Neural cell (in vitro differentiated cells): ENCODE data around the gene THYN1. TPM values are rescaled to one million over a fixed set of nuclear protein-coding genes. Genes with fewer than 3 reads are reported as not detected.
A peak's percentile ranks its signal among the peaks of the same experiment; 100 is the strongest.

Experiments used
- H2AFZ ChIP-seq: fragments of 200-600, 300-800 bp; sonication (generic), shearing (Covaris generic); 2 replicates; pipeline ENCODE4 v1.6.0; 2014; ENCODE audit warnings: low read depth, mild to moderate bottlenecking, antibody characterized with exemption, low read length, moderate library complexity
- H3F3A ChIP-seq: fragments of 200-600 bp; shearing (Covaris generic); 2 replicates; pipeline ENCODE4 v1.6.1; 2016; ENCODE audit warnings: mild to moderate bottlenecking, moderate library complexity, mixed read lengths, antibody characterized with exemption, low read length; ENCODE audit not compliant: insufficient read depth, poor library complexity, severe bottlenecking
- H3K27ac ChIP-seq: fragments of 200-600, 300-800 bp; sonication (generic), shearing (Covaris generic); 2 replicates; pipeline ENCODE4 v1.5.1; 2014; ENCODE audit warnings: mild to moderate bottlenecking, low read length, moderate library complexity
- H3K27me3 ChIP-seq: fragments of 300-800, 200-600 bp; sonication (generic), shearing (Covaris generic); 2 replicates; pipeline ENCODE4 v1.6.0; 2014; ENCODE audit warnings: mild to moderate bottlenecking, low read depth, low read length, moderate library complexity; ENCODE audit not compliant: insufficient read depth
- H3K36me3 ChIP-seq: fragments of 300-800, 200-600 bp; sonication (generic), shearing (Covaris generic); 2 replicates; pipeline ENCODE4 v1.5.1; 2014; ENCODE audit warnings: mild to moderate bottlenecking, antibody characterized with exemption, low read length, moderate library complexity; ENCODE audit not compliant: insufficient read depth
- H3K4me2 ChIP-seq: fragments of 300-800, 200-600 bp; sonication (generic), shearing (Covaris generic); 2 replicates; pipeline ENCODE4 v1.6.0; 2014; ENCODE audit warnings: mild to moderate bottlenecking, low read length
- H3K4me3 ChIP-seq: fragments of 300-800, 200-600 bp; sonication (generic), shearing (Covaris generic); 2 replicates; pipeline ENCODE4 v1.5.1; 2014; ENCODE audit warnings: mild to moderate bottlenecking, low read length, moderate library complexity
- H3K79me2 ChIP-seq: fragments of 200-600 bp; shearing (Covaris generic); replicated peaks from 2 replicates; pipeline ENCODE4 v1.6.0; 2014; ENCODE audit warnings: mild to moderate bottlenecking, low read length, moderate library complexity; ENCODE audit not compliant: insufficient read depth
- H3K9ac ChIP-seq: fragments of 300-800, 200-600 bp; sonication (generic), shearing (Covaris generic); 2 replicates; pipeline ENCODE4 v1.6.1; 2016; ENCODE audit warnings: mild to moderate bottlenecking, low read length, mixed read lengths
- H3K9me2 ChIP-seq: fragments of 200-600 bp; shearing (Covaris generic); 2 replicates; pipeline ENCODE4 v1.6.1; 2016; ENCODE audit warnings: mild to moderate bottlenecking, low read length, mixed read lengths; ENCODE audit not compliant: insufficient read depth
- H3K9me3 ChIP-seq: fragments of 200-600, 300-800 bp; sonication (generic), shearing (Covaris generic); 2 replicates; pipeline ENCODE4 v1.6.1; 2016; ENCODE audit warnings: mild to moderate bottlenecking, mixed run types, low read length, moderate library complexity, mixed read lengths
- H4K20me1 ChIP-seq: fragments of 200-600 bp; shearing (Covaris generic); 2 replicates; pipeline ENCODE4 v1.6.1; 2016; ENCODE audit warnings: mild to moderate bottlenecking, mixed run types; ENCODE audit not compliant: insufficient read depth
- EZH2 ChIP-seq: fragments of 200-600, 300-800 bp; shearing (Covaris generic), sonication (generic); IDR thresholded peaks from 2 replicates; pipeline ENCODE4 v1.6.1; 2014; ENCODE audit warnings: antibody characterized with exemption, low read length, borderline replicate concordance, mild to moderate bottlenecking; ENCODE audit not compliant: insufficient read depth, poor library complexity, severe bottlenecking
- MXI1 ChIP-seq: fragments of 450-650 bp; conservative IDR thresholded peaks from 2 replicates; pipeline ENCODE4 v1.6.1; 2014; ENCODE audit warnings: antibody characterized with exemption, mild to moderate bottlenecking; ENCODE audit not compliant: poor library complexity, severe bottlenecking
- POLR2AphosphoS5 ChIP-seq: IDR thresholded peaks from 2 replicates; pipeline ENCODE4 v1.6.1; 2012
- RAD21 ChIP-seq: fragments of 450-650 bp; conservative IDR thresholded peaks from 2 replicates; pipeline ENCODE4 v1.6.1; 2014; ENCODE audit warnings: antibody characterized with exemption, mild to moderate bottlenecking, moderate library complexity
- SMC3 ChIP-seq: fragments of 450-650 bp; conservative IDR thresholded peaks from 2 replicates; pipeline ENCODE4 v1.6.1; 2014; ENCODE audit warnings: antibody characterized with exemption, mild to moderate bottlenecking, moderate library complexity; ENCODE audit not compliant: poor library complexity
- polyA plus RNA-seq: library from polyadenylated mRNA; depleted of rRNA; stranded (reverse); fragments of >200 nt; gene quantifications from 2 replicates; pipeline ENCODE4 v1.2.3, GENCODE V29; 2014
- TF ChIP-seq, protein P1 (sequence below): fragments of 450-650 bp; IDR thresholded peaks from 2 replicates; pipeline ENCODE4 v1.5.1; 2014; ENCODE audit warnings: antibody characterized with exemption, mild to moderate bottlenecking, moderate library complexity; ENCODE audit not compliant: poor library complexity, severe bottlenecking

The THYN1 gene
- polyA plus RNA-seq, 1 donor from 2014 or later, result 164 TPM

DNA sequence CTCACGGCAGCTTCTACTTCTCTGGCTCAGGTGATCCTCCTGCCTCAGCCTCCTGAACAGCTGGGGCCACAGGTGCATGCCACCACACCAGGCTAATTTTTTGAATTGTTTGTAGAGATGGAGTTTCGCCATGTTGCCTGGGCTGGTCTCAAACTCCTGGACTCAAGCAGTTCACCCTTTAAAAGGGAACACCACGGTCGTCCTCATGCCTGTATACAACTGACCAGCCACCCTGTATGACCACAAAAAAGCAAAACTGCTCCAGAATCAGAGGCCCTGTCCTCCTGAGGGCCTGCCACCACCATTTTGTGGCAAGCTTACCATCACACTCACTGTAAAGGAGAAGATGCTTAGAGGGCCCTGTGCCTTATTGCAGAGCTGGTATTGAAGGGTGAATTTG lies 25.2 kb upstream of the THYN1 start:
- Histone ChIP-seq H3K4me3 (no peak overlapping the region), H3F3A (no peaks in the 10 kb centered on the region), H3K9me3 (peaks cover 5% of the 10 kb centered on the region), H3K79me2 (no peaks in the 10 kb centered on the region), H3K9ac (no peak overlapping the region), H3K36me3 (no peaks in the 10 kb centered on the region), H3K27ac (no peak overlapping the region), H2AFZ (no peak overlapping the region), H3K27me3 (peaks cover 58% of the 10 kb centered on the region), H3K9me2 (no peaks in the 10 kb centered on the region), H4K20me1 (no peaks in the 10 kb centered on the region), H3K4me2 (no peak overlapping the region)
- TF ChIP-seq, protein P1, sequence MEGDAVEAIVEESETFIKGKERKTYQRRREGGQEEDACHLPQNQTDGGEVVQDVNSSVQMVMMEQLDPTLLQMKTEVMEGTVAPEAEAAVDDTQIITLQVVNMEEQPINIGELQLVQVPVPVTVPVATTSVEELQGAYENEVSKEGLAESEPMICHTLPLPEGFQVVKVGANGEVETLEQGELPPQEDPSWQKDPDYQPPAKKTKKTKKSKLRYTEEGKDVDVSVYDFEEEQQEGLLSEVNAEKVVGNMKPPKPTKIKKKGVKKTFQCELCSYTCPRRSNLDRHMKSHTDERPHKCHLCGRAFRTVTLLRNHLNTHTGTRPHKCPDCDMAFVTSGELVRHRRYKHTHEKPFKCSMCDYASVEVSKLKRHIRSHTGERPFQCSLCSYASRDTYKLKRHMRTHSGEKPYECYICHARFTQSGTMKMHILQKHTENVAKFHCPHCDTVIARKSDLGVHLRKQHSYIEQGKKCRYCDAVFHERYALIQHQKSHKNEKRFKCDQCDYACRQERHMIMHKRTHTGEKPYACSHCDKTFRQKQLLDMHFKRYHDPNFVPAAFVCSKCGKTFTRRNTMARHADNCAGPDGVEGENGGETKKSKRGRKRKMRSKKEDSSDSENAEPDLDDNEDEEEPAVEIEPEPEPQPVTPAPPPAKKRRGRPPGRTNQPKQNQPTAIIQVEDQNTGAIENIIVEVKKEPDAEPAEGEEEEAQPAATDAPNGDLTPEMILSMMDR, result no peak
- TF ChIP-seq MXI1, result no peak
- TF ChIP-seq EZH2, result no peak
- no peak for TF ChIP-seq POLR2AphosphoS5

DNA sequence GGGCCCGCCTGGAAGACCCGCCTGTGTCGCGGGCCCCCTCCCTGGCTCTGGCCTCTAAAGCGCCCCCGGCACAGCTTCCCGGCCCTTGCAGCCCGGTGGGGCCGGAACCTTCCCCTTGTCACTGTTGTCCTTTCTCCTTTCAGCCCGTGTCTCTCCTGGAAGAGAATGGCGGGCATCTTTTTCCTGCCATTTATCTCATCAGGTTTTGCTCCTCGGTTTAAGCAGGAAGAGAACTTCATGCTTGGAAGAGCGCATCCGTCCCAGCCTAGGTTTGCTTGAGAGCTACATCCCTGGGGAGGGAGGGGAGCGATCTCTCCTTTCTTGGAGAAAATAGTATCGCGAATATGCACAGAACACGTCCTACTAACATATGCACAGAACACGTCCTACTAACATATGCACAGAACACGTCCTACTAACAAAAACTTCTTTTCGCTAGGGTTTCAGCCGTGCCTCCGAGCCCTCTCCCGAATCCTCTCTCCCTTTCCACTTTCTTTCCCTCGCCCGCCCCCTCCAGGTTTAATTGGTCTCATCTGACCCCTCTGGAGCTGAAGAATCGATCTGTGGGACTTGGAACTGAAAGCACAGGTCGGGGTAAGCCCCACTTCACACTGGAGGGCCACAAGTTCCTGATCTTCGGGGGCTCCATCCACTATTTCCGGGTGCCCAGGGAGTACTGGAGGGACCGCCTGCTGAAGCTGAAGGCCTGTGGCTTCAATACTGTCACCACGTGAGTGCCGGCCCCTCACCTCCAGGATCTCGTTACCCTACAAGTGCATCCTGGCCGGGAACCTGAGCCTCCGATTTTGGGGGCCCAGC lies 24.2 kb upstream of the THYN1 start:
- TF ChIP-seq, protein P1, result no peak
- peak; percentile 21 for TF ChIP-seq EZH2
- H3K36me3 ChIP-seq, result no peaks in the 10 kb centered on the region
- H3K79me2 ChIP-seq, result no peaks in the 10 kb centered on the region

DNA sequence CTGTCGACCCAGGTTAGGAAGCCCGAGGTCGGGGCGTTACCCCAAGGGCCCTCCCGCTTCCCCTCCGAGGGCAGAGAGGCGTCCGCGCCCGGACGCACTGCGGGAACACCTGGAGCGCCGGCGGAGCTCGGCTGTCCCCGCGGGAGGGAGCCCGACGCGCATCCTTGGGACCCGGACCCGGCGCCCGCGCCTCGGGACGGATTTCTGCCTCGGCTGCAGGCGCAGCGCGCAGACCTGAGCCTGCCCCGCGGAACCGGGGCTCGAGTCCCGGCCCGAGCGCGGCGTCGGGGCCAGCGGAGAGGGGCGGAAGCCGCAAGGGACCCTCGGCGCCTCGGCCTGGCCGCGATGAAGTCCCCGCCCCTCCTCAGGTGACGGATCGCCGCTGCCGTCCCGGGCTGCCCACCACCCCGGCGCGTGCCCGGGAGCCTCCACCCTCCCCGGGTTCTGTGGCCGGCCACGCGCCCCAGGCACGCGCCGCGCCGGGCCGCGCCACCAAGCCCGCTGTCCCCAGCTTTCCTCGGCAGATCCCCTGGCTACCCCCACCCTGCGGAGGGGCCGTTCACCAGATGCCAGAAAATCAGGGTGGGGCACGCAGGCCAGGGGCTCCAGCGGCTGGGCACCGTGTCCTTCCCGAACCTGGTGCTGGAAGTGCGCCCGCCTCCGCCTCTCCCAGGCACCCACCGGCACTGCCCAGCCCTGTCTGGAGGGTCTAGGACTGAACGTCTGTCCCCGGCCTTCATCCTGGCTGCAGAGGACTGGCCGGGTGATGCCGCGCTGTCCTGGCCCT lies 23.4 kb upstream of the THYN1 start:
- peaks cover 5% of the 10 kb centered on the region for H3K9me3 ChIP-seq
- H3K4me2 ChIP-seq, result peak overlapping the region; percentile 54
- TF ChIP-seq SMC3 (no peak), EZH2 (peak; percentile 84), RAD21 (no peak), POLR2AphosphoS5 (no peak), MXI1 (peak; percentile 9)
- TF ChIP-seq, protein P1, result peak; percentile 41
- no peaks in the 10 kb centered on the region for H4K20me1 ChIP-seq
- no peaks in the 10 kb centered on the region for H3K79me2 ChIP-seq
- H3K27me3 ChIP-seq, result peaks cover 60% of the 10 kb centered on the region
- H3K4me3 ChIP-seq, result peak overlapping the region; percentile 73
- H3K9ac ChIP-seq, result peak overlapping the region; percentile 46
- H3K27ac ChIP-seq, result no peak overlapping the region
- no peaks in the 10 kb centered on the region for H3K36me3 ChIP-seq
- no peaks in the 10 kb centered on the region for H3F3A ChIP-seq
- no peaks in the 10 kb centered on the region for H3K9me2 ChIP-seq
- H2AFZ ChIP-seq, result peak overlapping the region; percentile 28

More for the DNA sequence above, 24.2 kb upstream of the THYN1 start:
- no peaks in the 10 kb centered on the region for H3K9me2 ChIP-seq
- H2AFZ ChIP-seq, result no peak overlapping the region
- peak overlapping the region; percentile 46 for H3K9ac ChIP-seq
- no peaks in the 10 kb centered on the region for H4K20me1 ChIP-seq
- no peak overlapping the region for H3K4me2 ChIP-seq
- H3K27me3 ChIP-seq, result peaks cover 60% of the 10 kb centered on the region
- H3F3A ChIP-seq, result no peaks in the 10 kb centered on the region
- H3K27ac ChIP-seq, result no peak overlapping the region
- H3K4me3 ChIP-seq, result peak overlapping the region; percentile 73
- H3K9me3 ChIP-seq, result peaks cover 5% of the 10 kb centered on the region
